NCI-H2196 treated with DMSO at 0.1 percent for 48 hours (cell line): ENCODE data around the gene ASB7.
"Not testable (repeated sequence)": the region's sequence is repeated elsewhere in the genome, so short reads cannot be mapped to it uniquely, and the experiment has no call there.

Source experiments
- DNase-seq: peaks from one replicate; lab custom pipeline; 2025; ENCODE audit not compliant: unreplicated experiment; lab: John Stamatoyannopoulos, UW

Gene ASB7, protein sequence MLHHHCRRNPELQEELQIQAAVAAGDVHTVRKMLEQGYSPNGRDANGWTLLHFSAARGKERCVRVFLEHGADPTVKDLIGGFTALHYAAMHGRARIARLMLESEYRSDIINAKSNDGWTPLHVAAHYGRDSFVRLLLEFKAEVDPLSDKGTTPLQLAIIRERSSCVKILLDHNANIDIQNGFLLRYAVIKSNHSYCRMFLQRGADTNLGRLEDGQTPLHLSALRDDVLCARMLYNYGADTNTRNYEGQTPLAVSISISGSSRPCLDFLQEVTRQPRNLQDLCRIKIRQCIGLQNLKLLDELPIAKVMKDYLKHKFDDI

DNA sequence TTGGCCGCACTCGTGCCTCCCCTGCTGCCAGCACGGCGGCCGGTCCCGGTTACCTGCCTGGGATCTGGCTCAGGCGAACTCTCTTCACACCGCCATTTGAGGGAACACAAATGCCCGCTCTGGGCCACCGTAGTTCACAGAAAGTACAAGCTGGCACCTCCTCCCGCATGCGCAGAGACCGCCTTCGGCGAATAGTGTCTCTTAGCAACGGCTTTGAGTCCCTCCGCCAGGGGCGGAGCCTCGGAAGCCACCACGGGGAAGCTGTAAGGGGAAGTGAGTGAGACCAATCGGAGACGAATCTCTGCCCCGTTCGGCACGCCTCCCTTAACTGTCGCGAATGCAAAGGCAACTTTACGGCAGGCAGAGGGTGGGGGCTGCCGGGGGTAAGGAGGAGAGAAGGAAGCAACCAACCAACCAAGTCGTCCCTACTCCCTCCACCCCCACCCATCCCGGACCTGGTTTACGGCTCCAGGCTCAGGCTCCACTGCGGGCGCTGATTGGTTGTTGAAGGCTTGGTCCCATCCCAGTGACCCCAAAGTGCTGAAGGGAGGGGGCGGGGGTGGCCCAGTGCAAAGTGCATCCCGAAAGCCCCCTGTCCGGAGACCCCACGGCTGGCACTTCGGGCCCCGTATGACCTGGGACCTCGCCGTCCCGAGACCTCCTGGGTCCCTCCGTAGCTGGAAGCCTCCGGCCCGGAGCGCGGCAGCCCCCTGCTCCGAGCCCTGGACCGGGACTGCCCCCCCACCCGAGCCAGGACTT lies at the start of gene ASB7, which contains the start of gene LINS1:
Gene ASB7, plus strand, starts transcription at position 526 of the 759 bp plus-strand sequence. CDS start 9,628 bp downstream, outside the sequence.
Gene LINS1, minus strand, starts transcription at position 121 of the 759 bp plus-strand sequence. CDS start 21,342 bp downstream, outside the sequence.
- peak; percentile 92 for DNase-seq

DNA sequence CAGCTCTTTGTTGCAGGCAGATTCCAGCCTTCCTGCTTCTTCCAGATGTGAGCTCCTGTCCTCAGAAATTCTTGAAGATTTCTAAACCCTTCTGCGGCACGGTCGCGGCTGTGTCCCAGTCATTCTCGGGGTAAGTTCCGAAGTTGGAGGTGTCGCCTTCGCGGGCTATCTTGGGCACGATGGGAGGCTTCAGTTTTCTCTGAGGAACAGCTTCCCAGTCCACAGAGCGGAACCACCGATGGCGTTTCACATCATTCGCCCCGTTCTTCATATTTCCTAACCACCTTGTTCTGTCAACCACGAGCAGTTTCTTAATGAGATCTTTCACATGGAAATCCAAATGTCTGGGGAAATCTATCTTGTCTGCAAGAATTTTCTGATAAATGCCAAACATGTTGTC lies 48.9 kb upstream of the ASB7 start:
- DNase-seq: no peak

DNA sequence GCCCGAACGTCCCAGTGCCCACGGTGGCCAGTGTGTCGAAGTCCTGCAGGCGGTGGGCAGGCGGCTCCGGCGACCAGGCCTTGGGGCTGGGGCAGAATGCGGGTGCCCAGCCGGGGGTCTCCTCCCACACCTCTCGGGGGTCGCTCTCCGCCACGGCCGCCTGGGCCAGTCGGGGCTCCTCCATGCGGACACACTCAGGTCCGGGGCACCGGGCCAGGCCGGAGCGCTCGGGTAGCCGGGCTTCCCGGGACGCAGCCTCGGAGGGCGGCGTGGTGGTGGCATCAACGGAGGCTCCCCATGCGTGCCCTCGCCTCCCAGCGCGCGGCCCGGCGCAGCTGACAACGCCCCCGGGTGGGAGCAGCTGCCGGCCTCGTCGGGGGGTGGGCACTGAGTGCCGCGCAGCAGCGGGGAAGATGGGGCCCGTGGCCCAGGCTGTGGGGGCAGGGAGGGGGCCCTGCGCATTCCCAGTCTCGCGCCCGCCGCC lies 43.6 kb upstream of the ASB7 start:
- DNase-seq: no peak

DNA sequence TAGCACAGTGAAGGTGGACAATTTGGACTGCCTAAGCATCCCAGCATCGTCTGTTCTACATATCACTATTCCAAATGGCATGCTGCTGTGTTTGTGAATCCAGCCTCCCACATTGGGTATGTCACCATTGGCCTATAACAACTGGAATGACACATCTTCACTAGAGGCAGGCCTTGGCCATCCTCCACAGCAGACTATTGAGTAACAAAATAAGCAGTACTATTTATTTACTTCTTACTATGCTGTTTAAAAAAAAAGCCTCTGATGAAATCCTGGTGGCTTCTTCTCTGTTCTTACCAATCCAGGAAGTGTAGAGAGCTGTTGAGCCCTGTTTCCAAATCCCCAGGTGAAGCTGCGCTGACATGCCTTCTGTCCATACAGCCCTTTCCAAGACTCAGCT lies 43.1 kb upstream of the ASB7 start:
- DNase-seq: no peak

DNA sequence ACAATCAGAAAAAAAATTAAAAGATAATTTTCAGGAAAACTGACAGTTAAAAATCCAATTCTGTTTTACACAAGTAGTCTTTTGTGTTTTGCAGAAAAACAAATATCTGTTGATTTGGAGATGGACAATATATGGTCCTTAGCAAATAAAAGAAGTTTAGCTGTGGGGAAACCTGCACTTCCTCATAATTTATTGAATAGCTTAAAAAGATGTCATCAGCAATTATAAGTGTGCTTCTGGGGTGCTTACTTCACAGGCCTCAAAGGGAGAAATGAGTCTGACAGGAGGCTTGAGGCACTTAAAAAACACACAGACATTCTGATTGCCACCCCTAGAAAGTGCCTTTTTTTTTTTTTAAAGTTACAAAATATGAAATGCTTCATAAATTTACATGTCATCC lies 42.1 kb upstream of the ASB7 start:
- no peak for DNase-seq

DNA sequence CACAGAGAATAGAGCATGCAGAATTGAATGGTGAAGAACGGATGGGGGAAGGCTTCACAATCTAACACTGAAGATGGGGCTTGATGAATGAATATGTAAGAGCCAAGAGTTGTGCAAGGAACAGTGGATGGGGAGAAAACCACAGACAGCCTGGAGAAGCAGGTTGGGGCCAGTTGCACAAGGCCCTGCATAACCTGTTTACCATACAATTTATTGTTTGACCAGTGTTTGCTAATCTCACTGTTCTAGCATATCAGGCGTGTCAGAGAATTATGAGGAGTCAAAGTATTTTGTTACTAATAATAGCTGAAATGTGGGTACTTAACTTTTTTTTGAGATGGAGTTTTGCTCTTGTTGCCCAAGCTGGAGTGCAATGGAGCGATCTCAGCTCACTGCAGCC lies 36.8 kb upstream of the ASB7 start:
- DNase-seq: no peak

DNA sequence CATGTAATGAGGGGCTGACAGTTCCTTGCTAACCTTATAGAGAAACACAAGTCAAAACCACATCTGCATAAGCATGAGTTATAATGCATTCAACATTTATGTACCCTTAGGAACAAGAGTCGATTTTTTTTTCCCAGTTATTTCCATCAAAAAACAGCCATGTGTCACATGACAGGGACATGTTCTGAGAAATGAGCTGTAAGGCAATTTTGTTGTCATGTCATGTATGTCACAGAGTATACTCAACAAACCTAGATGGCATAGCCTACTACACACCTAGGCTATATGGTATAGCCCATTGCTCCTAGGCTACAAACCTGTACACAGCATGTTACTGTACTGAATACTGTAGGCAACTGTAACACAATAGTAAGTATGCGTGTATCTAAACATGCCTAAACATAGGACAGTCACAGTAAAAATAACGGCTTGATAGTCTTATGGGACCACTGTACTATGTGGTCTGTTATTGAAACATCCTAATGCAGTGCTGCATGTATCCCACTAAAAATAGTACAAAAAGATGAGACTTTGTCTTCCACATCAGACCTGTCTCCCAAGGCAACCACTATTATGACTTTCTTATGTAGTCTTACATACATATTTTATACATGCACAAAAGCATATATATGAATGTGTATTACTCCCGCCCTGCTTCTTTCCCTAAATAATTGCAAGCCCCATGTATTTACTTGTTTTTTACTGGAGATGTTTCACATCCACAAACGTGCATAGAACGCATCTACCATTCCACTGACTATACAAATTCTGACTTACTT lies 35.4 kb upstream of the ASB7 start:
- DNase-seq: no peak

DNA sequence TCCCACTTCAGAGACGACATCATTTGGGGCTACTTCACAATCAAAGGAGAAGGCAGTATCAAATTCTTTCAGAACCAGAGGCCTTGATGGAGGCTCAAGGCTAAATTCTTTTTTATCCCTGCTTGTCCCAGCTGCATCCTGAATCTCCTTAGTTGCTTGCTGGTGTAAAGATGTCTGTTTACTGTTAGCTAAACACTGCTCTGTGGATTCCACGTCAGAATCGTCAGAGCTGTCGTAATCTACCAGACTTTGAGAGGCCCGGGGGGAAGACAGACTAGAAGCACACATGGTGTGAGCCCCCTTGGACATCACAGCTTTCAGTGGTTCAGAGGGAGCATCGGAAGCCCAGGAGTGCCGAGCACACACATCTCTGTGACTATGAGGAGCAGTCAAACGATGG lies 33.0 kb upstream of the ASB7 start:
- no peak for DNase-seq

DNA sequence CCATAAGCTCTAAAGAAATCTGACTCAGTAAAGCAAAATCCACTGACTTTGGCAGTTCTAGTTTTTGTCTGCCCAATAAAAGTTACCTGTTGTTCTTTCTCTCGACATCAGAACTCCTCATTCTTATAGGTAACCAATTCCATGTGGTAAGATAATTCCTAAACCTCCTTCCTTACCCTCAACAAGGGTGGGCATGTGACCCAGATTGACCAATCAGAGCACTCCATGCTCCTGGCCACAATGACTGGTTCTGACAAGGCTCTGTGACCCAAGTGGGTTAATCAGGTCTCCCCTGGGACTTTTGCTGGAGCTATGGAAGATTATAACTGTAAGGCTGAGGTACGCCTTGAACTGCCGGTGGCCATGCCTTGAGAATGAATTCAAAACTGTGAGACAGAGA lies 32.1 kb upstream of the ASB7 start:
- no peak for DNase-seq

DNA sequence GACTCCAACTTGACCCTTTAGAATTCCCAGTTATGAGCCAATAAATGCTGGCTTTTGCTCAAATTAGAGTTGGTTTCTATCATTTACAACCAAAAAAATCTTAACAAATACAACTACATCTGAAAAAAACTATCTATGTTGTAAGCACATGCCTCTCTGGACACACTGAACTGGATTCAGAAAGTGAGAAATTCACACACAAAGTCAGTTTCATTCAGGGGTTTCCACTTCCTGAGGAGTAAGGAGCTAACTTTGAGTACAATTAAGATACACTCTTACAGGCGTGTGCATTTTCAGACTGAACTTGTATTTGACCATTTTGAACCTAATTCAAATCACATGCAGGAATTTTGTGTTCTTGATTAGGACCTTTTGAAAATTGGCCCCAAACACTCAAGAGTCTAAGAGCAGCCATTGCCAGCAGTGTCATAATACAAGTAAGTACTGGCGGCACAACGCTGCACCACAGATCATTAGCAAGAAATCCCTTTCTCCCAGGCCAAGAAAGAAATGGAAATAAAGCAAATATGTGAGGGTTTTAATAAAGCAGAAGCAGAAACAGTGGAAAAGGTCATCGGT lies 31.6 kb upstream of the ASB7 start:
- no peak for DNase-seq

DNA sequence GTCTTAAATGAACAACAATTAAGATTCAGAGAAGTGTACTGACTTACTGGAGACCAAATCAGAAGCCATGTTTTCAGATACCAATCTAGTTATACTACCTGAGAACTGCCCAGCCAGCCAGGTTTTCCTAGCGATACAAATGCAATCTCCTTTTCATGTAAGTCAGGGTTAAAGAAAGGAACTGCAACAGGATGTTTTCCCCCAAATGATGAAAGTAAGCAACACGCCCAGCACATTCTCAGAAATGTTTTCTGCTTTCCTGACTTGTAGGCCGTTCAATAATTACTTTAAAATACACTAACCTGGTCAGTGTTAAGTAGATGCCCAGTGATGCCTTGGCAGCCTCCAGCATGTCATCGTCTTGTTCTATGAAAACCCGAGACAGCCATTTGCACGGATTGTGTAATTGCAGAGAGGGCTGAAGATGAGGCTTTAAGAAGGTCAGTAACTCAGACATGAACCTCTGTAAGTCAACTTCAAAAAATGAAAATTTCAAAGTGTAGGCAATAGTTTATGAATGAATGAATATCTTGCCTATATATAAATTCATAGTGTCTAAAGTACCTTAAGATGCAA lies 30.7 kb upstream of the ASB7 start:
- DNase-seq: no peak

DNA sequence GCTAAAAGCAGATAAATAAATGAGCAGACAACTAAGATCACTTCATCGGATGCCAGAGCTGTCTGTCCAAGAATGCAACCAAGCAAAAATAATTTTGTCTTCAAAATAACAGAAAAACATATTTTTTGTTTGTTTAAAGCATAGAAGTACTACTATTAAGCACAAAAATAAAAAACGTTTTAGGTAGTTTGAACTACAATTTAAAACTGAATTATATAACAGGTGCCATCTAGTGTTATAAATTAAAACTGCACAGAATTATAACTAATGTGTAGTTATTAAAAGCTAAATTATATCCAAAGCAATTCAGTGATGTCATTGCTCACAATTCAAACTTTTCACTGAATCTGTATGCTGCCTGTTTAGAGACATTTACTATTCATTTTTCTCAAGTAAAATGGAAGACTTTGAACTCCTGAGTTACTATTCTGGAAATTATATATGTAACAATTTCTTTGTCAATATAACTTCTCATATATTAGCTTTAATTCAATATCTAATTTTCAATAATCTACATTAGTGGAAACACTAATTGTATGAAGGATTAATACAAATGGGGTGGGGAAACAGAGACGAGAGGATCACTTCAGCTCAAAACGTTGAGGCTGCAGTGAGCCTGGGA lies 29.9 kb upstream of the ASB7 start:
- DNase-seq: no peak

DNA sequence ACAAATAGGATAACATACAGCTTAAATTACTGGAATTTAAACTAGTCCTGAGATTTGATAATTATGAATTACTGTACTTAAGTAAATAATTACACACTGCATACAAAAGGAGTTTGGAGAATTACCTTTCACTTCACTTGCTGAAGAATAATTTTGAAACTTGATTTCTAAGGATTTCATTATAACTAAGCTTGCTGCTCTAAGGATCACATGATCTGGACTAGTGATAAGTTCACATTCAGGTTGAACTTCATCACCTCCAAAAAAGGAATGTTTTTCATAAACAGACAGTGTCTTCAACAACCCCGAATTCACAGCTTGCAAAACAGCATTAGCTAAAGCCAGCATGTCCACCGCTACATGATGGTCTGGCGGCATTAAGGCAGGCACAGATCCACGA lies 28.9 kb upstream of the ASB7 start:
- DNase-seq: no peak

DNA sequence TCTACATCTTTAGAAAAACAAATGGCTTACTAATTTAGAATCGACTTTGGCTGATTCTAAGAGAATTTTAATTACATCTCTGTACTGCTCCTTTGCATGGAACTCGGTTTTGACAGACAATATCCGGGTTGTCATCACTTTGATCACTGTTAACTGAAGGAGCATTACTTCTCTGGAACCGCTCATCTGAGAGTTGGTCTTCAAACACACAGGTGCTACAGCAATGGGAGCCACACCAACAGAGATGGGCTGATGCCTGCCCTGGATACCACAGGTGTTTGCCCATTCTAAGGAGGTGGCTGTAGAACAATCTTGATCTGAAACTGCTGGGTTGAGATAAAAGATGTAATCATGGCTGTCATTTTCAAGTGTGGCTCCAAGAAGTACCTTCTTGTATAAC lies 22.0 kb upstream of the ASB7 start:
- no peak for DNase-seq

DNA sequence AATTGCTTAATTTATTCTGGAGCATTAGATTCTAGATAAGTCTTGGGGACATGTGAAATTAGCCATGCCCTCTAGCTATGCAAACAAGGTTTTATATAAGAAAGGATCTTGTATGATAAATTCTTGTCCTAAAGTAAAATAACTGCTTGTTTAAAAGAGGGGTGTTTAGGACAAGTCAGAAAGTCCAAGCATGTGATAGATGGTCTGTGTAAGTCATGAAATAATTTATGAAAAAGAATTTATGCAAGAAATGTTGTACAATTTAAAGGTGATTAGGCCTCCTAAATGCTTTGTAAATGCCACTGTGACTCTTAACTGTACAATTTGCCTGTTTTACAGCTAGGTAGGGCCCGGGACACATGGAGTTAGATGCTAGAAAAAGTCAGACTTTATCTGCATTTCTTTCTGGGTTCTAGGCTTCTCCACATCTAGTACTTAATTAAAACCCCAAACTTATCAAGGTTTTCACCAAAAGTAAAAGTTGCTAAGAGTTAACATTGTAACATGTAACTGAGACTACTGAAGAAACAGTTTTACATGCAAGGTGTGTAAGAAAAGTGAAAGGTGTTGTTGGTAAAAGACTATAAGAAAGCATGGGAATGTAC lies 13.6 kb upstream of the ASB7 start:
- no peak for DNase-seq

DNA sequence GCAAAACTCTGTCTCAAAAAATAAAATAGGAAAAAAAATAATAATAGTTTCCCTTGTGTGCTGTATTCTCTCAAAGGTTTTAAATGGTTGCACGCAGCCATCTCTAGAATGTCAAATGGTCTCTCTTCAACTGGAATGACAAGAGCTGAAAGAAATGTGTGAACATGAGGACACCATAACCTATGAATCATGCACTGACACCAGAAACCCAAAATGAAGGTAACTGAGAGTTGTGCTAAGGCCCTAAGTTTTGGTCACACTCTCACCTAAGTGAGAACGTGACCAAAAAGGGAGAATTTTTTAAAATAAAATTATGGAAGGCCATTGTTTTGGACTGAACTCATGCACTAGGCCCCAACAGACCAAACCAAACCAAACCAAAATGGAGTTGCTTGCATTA lies 11.2 kb upstream of the ASB7 start:
- not testable (repeated sequence) for DNase-seq

DNA sequence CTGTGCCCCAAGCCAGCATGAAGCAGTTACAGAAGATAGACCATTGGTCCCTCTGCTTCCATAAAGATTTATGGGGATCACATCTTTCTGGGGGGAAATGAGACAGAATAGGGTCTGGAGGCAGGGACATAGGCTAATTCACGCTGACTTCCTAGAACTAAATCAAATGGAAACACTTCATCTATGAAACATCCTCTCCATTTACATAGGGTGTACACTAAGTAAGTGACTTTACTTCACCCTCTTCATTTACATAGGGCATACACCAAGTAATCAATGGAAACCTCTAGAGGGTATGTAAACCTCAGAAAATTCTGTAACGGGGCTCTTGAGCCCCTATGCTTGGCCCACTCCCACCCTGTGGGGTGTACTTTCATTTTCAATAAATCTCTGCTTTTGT lies 10.6 kb upstream of the ASB7 start:
- no peak for DNase-seq

DNA sequence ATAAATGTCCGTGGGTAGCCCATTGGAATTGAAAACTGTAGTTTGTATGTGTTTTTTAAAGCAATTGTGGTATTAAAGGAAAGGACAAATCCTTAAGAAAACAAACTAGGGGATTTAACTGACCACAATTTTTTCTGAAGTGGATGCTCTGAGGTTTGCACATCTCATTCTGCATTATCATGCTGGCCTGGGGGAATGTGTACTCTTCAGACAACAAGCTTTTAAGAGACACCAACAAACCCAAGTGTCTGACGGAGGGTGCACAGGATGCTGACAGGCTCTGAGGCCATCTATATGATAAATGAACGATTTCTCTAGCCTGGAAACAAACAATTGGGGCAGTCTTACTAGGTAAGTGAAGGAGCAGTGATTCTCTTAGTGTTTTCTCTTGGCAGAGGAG lies 9.5 kb upstream of the ASB7 start:
- DNase-seq: no peak

DNA sequence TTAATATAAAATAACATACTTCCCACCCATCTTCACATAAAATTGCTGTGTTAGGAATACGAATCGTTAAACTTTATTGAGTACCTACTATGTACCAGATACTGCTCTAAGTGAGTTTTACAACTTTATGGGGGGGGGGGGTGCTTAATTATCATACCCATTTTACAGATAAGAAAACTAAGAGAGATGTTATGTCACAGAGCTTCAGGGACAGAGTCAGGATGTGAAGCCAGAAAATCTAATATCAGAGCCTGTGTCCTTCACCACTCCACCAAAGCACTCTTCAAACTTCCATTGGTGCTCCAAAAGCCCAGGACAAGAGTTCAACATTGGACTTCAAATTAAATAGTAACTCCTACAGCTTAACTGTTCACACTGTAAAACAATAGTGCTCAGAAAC lies 9.0 kb upstream of the ASB7 start:
- no peak for DNase-seq

DNA sequence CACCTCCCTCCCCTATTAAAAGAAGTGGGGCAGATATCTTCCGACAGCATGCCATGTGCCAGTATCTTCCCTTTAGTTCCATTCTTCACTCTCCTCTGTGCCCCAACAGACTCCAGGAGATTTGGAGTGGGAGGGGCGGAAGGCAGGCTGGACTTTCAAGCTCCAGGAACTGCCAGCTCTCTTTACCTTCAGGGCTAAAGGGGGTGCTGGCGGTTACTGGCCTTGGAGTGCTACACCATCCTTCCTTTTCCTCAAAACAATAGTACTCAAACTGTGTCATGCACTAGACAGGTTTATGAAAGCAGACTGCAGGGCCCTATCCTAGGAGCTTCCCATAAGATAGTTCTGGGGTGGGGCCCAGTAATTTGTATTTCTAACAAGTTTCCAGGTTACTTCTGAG lies 6.4 kb upstream of the ASB7 start:
- DNase-seq: no peak
